ENCODE results near the gene SNX24. TPM values are rescaled to one million over a fixed set of nuclear protein-coding genes. Genes with fewer than 3 reads are reported as not detected.
A peak's percentile ranks its signal among the peaks of the same experiment; 100 is the strongest.

The SNX24 gene
- total RNA-seq, 1 experiment from 2014 or later: 13.9 TPM

GRCh38 chr5:122999947-123000563, 154.6 kb downstream of the SNX24 start:
- no CpG with 5 or more reads among the region's 10 CpGs for WGBS (ENCODE audit: extremely low coverage, insufficient read length, low lambda C conversion rate)
- no peak overlapping the region for H4K5ac ChIP-seq (ENCODE audit: insufficient read length, low read depth, low read length)
- H3K4me2 ChIP-seq (ENCODE audit: insufficient read depth, insufficient read length, low read length): no peak overlapping the region
- no peaks in the 10 kb centered on the region for H3K9me3 Mint-ChIP-seq
- no peaks in the 10 kb centered on the region for H3K27me3 ChIP-seq (ENCODE audit: insufficient read depth, low read length)
- no peak overlapping the region for H2BK120ac ChIP-seq (ENCODE audit: low read depth, low read length, poor library complexity, severe bottlenecking)
- H4K8ac ChIP-seq (replicated peaks; ENCODE audit: insufficient read length, low read depth, low read length): no peak overlapping the region
- no peaks in the 10 kb centered on the region for H3K79me1 ChIP-seq (ENCODE audit: insufficient read depth, low read depth, low read length, poor library complexity, severe bottlenecking)
- H3T11ph ChIP-seq (ENCODE audit: low read length): no peak overlapping the region
- H3K9me3 ChIP-seq (ENCODE audit: control insufficient read depth, low read depth, low read length): no peaks in the 10 kb centered on the region
- no peak overlapping the region for H3K4ac ChIP-seq (ENCODE audit: low read depth, low read length)
- no peak overlapping the region for H2BK12ac ChIP-seq (ENCODE audit: insufficient read length, low read depth, low read length)
- H3K27ac Mint-ChIP-seq: no peak overlapping the region
- no peak overlapping the region for H3K23ac ChIP-seq (ENCODE audit: insufficient read length, low read depth, low read length)
- no peak overlapping the region for H3K56ac ChIP-seq (ENCODE audit: insufficient read length, low read depth, low read length)
- no peak overlapping the region for H3K14ac ChIP-seq (ENCODE audit: insufficient read depth, low read length)
- H3K27ac ChIP-seq (ENCODE audit: insufficient read length, low read depth, low read length): no peak overlapping the region
- no peak overlapping the region for H4K91ac ChIP-seq (ENCODE audit: insufficient read length, low read depth, low read length)
- H2AFZ ChIP-seq (ENCODE audit: low read length): no peak overlapping the region
- no peaks in the 10 kb centered on the region for H3K79me2 ChIP-seq (ENCODE audit: insufficient read depth, low read length)
- no peaks in the 10 kb centered on the region for H3K27me3 Mint-ChIP-seq (ENCODE audit: low read depth)
- no peaks in the 10 kb centered on the region for H4K20me1 ChIP-seq (ENCODE audit: control insufficient read depth, insufficient read depth, insufficient read length)
- no peak overlapping the region for H2BK5ac ChIP-seq (ENCODE audit: insufficient read length, low read length)
- H3K4me1 ChIP-seq (ENCODE audit: insufficient read depth, low read length): peaks cover 8% of the 10 kb centered on the region; the same call in 1 of the 2 replicates
- peaks cover 18 to 26% of the 10 kb centered on the region in 2 experiments for H3K4me1 Mint-ChIP-seq
- no peak overlapping the region for H3K9ac ChIP-seq (ENCODE audit: extremely low read depth, insufficient read length, low read length)
- TF ChIP-seq CTCF (conservative IDR thresholded peaks at IDR 0.05): peak; percentile 92
- no peaks in the 10 kb centered on the region for H3K36me3 Mint-ChIP-seq (ENCODE audit: insufficient read depth in 1 of 3, low read depth in 3 of 3)
- H3K23me2 ChIP-seq (ENCODE audit: insufficient read length, low read depth, low read length, poor library complexity, severe bottlenecking): no peaks in the 10 kb centered on the region
- no peak overlapping the region for H2BK15ac ChIP-seq (ENCODE audit: low read depth, low read length)
- H3K18ac ChIP-seq (ENCODE audit: insufficient read length, low read depth, low read length): no peak overlapping the region
- DNase-seq: peak; percentile 80
- H2AK5ac ChIP-seq (ENCODE audit: insufficient read length, low read length): no peak overlapping the region
- H2BK20ac ChIP-seq (ENCODE audit: low read depth, low read length, poor library complexity, severe bottlenecking): no peak overlapping the region
- no peak overlapping the region for H3K4me3 Mint-ChIP-seq
